Breast epithelium (tissue), 3 donors: ENCODE results near the gene PCP4L1.

Experiments
- POLR2A ChIP-seq: fragments of 450-650 bp; IDR thresholded peaks from one replicate; pipeline ENCODE4 v1.6.1; 2016; ENCODE audit warnings: antibody characterized with exemption, mild to moderate bottlenecking, moderate library complexity
- POLR2AphosphoS5 ChIP-seq, 3 donors: sonication (generic); formaldehyde crosslinking; IDR thresholded peaks; one replicate each; pipeline ENCODE4 v1.6.1; 2017; ENCODE audit warnings: antibody characterized with exemption in 3 of 3
- TF ChIP-seq, protein P1 (sequence below), 3 donors: fragments of 450-650 bp; IDR thresholded peaks; one replicate each; pipeline ENCODE4 v1.5.1; 2016 to 2017; ENCODE audit warnings: antibody characterized with exemption in 3 of 3, mild to moderate bottlenecking in 3 of 3, moderate library complexity in 3 of 3

DNA sequence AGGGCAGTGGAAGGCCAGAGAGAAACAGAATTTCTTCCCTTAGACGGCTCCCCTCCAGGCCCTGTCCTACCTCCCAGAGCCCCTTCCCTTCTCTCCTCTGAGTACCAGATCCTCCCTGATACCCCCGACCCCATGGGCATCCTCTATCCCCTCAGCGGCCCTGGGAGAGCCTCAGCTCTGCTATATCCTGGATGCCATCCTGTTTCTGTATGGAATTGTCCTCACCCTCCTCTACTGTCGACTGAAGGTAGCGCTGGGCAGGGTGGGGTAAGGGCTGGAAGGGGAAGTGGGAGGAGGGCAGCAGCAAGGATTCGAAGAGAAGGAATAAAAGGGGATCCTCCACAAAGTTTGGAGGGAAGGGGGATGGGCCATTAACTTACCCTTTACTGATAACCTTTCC, 40.7 kb upstream of the PCP4L1 start:
- TF ChIP-seq, protein P1, sequence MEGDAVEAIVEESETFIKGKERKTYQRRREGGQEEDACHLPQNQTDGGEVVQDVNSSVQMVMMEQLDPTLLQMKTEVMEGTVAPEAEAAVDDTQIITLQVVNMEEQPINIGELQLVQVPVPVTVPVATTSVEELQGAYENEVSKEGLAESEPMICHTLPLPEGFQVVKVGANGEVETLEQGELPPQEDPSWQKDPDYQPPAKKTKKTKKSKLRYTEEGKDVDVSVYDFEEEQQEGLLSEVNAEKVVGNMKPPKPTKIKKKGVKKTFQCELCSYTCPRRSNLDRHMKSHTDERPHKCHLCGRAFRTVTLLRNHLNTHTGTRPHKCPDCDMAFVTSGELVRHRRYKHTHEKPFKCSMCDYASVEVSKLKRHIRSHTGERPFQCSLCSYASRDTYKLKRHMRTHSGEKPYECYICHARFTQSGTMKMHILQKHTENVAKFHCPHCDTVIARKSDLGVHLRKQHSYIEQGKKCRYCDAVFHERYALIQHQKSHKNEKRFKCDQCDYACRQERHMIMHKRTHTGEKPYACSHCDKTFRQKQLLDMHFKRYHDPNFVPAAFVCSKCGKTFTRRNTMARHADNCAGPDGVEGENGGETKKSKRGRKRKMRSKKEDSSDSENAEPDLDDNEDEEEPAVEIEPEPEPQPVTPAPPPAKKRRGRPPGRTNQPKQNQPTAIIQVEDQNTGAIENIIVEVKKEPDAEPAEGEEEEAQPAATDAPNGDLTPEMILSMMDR (IDR thresholded peaks at IDR 0.05), result no peak
- TF ChIP-seq POLR2A (no peak), POLR2AphosphoS5 (IDR thresholded peaks at IDR 0.05) (no peak)
